Measurements from ENCODE around the gene AADAT.

GRCh38 chr4:170091069-170091696 is 1.4 kb upstream of the AADAT start:
- TF ChIP-seq CTCF (IDR thresholded peaks at IDR 0.05) (no peak), POLR2A (IDR thresholded peaks at IDR 0.05; ENCODE audit: low read depth) (no peak), POLR2AphosphoS5 (IDR thresholded peaks at IDR 0.05) (no peak), EP300 (IDR thresholded peaks at IDR 0.05) (no peak)
